HL-60/S4 (cell line): ENCODE measurements around the gene CHM.

Source experiments
- in situ Hi-C: fragments of 300-500 bp; cut with MboI; formaldehyde crosslinking; loops from 2 replicates; pipeline ENCODE4 v1.14.3; 2022; ENCODE audit warnings: low sequenced_read_pairs

CHM gene

GRCh38 chrX:85914431-85914830 is 132.9 kb downstream of the CHM start:
- in situ Hi-C loops = no loop called here

- in situ Hi-C loops = no loop called here
These were observed 140.0 kb downstream of the CHM start for GRCh38 chrX:85907316-85907715.

- in situ Hi-C loops = no loop called here
These were observed 141.0 kb downstream of the CHM start for GRCh38 chrX:85906399-85906798.

GRCh38 chrX:85905851-85906250 is 141.5 kb downstream of the CHM start:
- in situ Hi-C loops = no loop called here

GRCh38 chrX:85903692-85904471 is 143.5 kb downstream of the CHM start:
- in situ Hi-C loops = no loop called here

- in situ Hi-C loops = no loop called here
These were observed 149.8 kb downstream of the CHM start for GRCh38 chrX:85897362-85898126.

GRCh38 chrX:85882601-85883000 is 164.8 kb downstream of the CHM start:
- in situ Hi-C loops = no loop called here

- in situ Hi-C loops = no loop called here
These were observed 176.8 kb downstream of the CHM start for GRCh38 chrX:85870585-85870984.

GRCh38 chrX:85865324-85865723 is 182.0 kb downstream of the CHM start:
- in situ Hi-C loops = no loop called here

GRCh38 chrX:85859426-85859825 is 187.9 kb downstream of the CHM start:
- in situ Hi-C loops = no loop called here

- in situ Hi-C loops = no loop called here
These were observed 195.9 kb downstream of the CHM start for GRCh38 chrX:85851418-85851817.

GRCh38 chrX:85836868-85837267 is 210.5 kb downstream of the CHM start:
- in situ Hi-C loops = no loop called here

- in situ Hi-C loops = no loop called here
These were observed 218.6 kb downstream of the CHM start for GRCh38 chrX:85828771-85829170.

GRCh38 chrX:85815203-85815751 is 232.1 kb downstream of the CHM start:
- in situ Hi-C loops = no loop called here
